HepG2 (cell line): ENCODE data around the gene TP73. TPM values are rescaled to one million over a fixed set of nuclear protein-coding genes. Genes with fewer than 3 reads are reported as not detected.

ENCODE experiments used
- ATAC-seq: fragments of 200-7000 bp; cut with Tn5 transposase; 3 replicates; pipeline ENCODE4 v1.9.1; 2020; ENCODE audit warnings: mild to moderate bottlenecking, moderate library complexity
- BruUV-seq: library from RNA; stranded (reverse); fragments of 400-500 nt; replicated peaks from 2 replicates; lab custom pipeline; 2021; lab: Mats Ljungman, UMichigan
- CTCF ChIA-PET: fragments of 300-600 bp; formaldehyde crosslinking; extraction: SDS; loops from one replicate; lab custom pipeline; 2021; ENCODE audit warnings: low total read pairs, inconsistent platforms, low intra/inter-chr PET ratio; lab: Yijun Ruan, JAX
- POLR2A ChIA-PET: fragments of 350-600 bp; sonication (Branson Sonifier 250); formaldehyde crosslinking; loops from one replicate; lab custom pipeline; 2020; ENCODE audit warnings: antibody characterized with exemption, inconsistent platforms; lab: Yijun Ruan, JAX
- DNase-seq: peaks from one replicate; pipeline ENCODE4 v3.0.0-alpha.2; 2015; ENCODE audit warnings: low spot score
- FAIRE-seq: peaks from 3 replicates; lab custom pipeline; 2011; peaks lifted over from hg19 to GRCh38; lab: Jason Lieb, UNC
- H2AFZ ChIP-seq: one replicate; pipeline ENCODE4 v1.6.1; 2011; ENCODE audit warnings: low read length, inconsistent platforms
- H3K27ac ChIP-seq: fragments of 300-600 bp; 3 replicates; pipeline ENCODE4 v1.8.0; 2011; ENCODE audit warnings: mixed run types, mild to moderate bottlenecking, mixed read lengths, low read length, inconsistent platforms; ENCODE audit not compliant: insufficient read depth; ENCODE audit errors: extremely low read length
- H3K27me3 ChIP-seq, 2 experiments: fragments of 200-600 bp in 1 of 2; 2 replicates in 1 of 2; 3 replicates in 1 of 2; pipeline versions ENCODE4 v1.6.0 to v1.8.0; 2011; ENCODE audit warnings: low read length in 2 of 2, mild to moderate bottlenecking in 2 of 2, moderate library complexity in 2 of 2, inconsistent platforms in 1 of 2; ENCODE audit not compliant: insufficient read depth in 2 of 2, control insufficient read depth in 1 of 2
- H3K36me3 ChIP-seq, 2 experiments: fragments of 200-600 bp in 1 of 2; replicated peaks in 1 of 2; 2 replicates in 1 of 2; 3 replicates in 1 of 2; pipeline versions ENCODE4 v1.5.1 to v1.8.0; 2011; ENCODE audit warnings: low read length in 2 of 2, inconsistent platforms in 1 of 2; ENCODE audit not compliant: insufficient read depth in 2 of 2, control insufficient read depth in 1 of 2
- H3K4me1 ChIP-seq: 2 replicates; pipeline ENCODE4 v1.5.1; 2012; ENCODE audit warnings: low read length, inconsistent platforms; ENCODE audit not compliant: insufficient read depth
- H3K4me2 ChIP-seq: 2 replicates; pipeline ENCODE4 v1.6.0; 2011; ENCODE audit warnings: low read depth, low read length, inconsistent platforms
- H3K4me3 ChIP-seq, 3 experiments: fragments of 200-600 bp in 1 of 3; sonication (generic), shearing (Covaris generic) in 1 of 3; replicated peaks in 1 of 3; 2 replicates each; pipeline ENCODE4 v1.5.1; 2011 to 2016; ENCODE audit warnings: low read length in 3 of 3, inconsistent platforms in 2 of 3, low read depth in 2 of 3, mild to moderate bottlenecking in 2 of 3, control low read depth in 1 of 3, mixed read lengths in 1 of 3; ENCODE audit not compliant: insufficient read depth in 1 of 3
- H3K79me2 ChIP-seq: one replicate; pipeline ENCODE4 v1.6.1; 2011; ENCODE audit warnings: low read length, inconsistent platforms; ENCODE audit not compliant: insufficient read depth
- H3K9ac ChIP-seq: 2 replicates; pipeline ENCODE4 v1.6.0; 2011; ENCODE audit warnings: mild to moderate bottlenecking, low read depth, low read length, inconsistent platforms; ENCODE audit not compliant: insufficient read depth
- H3K9me3 ChIP-seq: 2 replicates; pipeline ENCODE4 v1.5.1; 2012; ENCODE audit warnings: mild to moderate bottlenecking, low read length
- H4K20me1 ChIP-seq: 2 replicates; pipeline ENCODE4 v1.6.0; 2011; ENCODE audit warnings: inconsistent platforms, mild to moderate bottlenecking, low read length, moderate library complexity; ENCODE audit not compliant: insufficient read depth
- BCL3 ChIP-seq: sonication (generic); formaldehyde crosslinking; IDR thresholded peaks from 2 replicates; pipeline ENCODE4 v1.5.1; 2020; ENCODE audit warnings: mild to moderate bottlenecking, missing genetic modification reagents, moderate library complexity
- CC2D1A ChIP-seq: sonication (generic); formaldehyde crosslinking; IDR thresholded peaks from 2 replicates; pipeline ENCODE4 v1.8.1; 2023; ENCODE audit warnings: mild to moderate bottlenecking, missing genetic modification reagents
- FOXK1 ChIP-seq: sonication (generic); formaldehyde crosslinking; IDR thresholded peaks from 2 replicates; pipeline ENCODE4 v1.4.0; 2020; ENCODE audit warnings: low read depth, missing genetic modification reagents, borderline replicate concordance
- ISX ChIP-seq: sonication (generic); formaldehyde crosslinking; conservative IDR thresholded peaks from 2 replicates; pipeline ENCODE4 v1.5.0; 2020; ENCODE audit warnings: missing genetic modification reagents
- KDM5B ChIP-seq: sonication (generic); formaldehyde crosslinking; IDR thresholded peaks from 2 replicates; pipeline ENCODE4 v1.4.0; 2020; ENCODE audit warnings: missing genetic modification reagents, mild to moderate bottlenecking, borderline replicate concordance
- KLF12 ChIP-seq: sonication (generic); formaldehyde crosslinking; IDR thresholded peaks from 2 replicates; pipeline ENCODE4 v1.4.0; 2020; ENCODE audit warnings: missing genetic modification reagents, borderline replicate concordance
- NAIF1 ChIP-seq: sonication (generic); formaldehyde crosslinking; IDR thresholded peaks from 2 replicates; pipeline ENCODE4 v1.5.0; 2020; ENCODE audit warnings: mild to moderate bottlenecking, missing genetic modification reagents, borderline replicate concordance
- NCOA5 ChIP-seq: sonication (generic); formaldehyde crosslinking; IDR thresholded peaks from 2 replicates; pipeline ENCODE4 v1.4.0; 2020; ENCODE audit warnings: missing genetic modification reagents
- ONECUT2 ChIP-seq: sonication (generic); formaldehyde crosslinking; IDR thresholded peaks from 2 replicates; pipeline ENCODE4 v1.4.0; 2020; ENCODE audit warnings: missing genetic modification reagents
- SMAD9 ChIP-seq: sonication (generic); formaldehyde crosslinking; IDR thresholded peaks from 2 replicates; pipeline ENCODE4 v1.5.1; 2020; ENCODE audit warnings: mild to moderate bottlenecking, missing genetic modification reagents
- SNAI1 ChIP-seq: sonication (generic); formaldehyde crosslinking; IDR thresholded peaks from 2 replicates; pipeline ENCODE4 v1.5.0; 2020; ENCODE audit warnings: mild to moderate bottlenecking, missing genetic modification reagents, borderline replicate concordance
- SP4 ChIP-seq: sonication (generic); formaldehyde crosslinking; IDR thresholded peaks from 2 replicates; pipeline ENCODE4 v1.8.1; 2023; ENCODE audit warnings: mild to moderate bottlenecking, missing genetic modification reagents
- ZFP62 ChIP-seq: sonication (generic); formaldehyde crosslinking; IDR thresholded peaks from 2 replicates; pipeline ENCODE4 v1.4.0; 2020; ENCODE audit warnings: missing genetic modification reagents
- ZNF143 ChIP-seq: sonication (generic); formaldehyde crosslinking; IDR thresholded peaks from 2 replicates; pipeline ENCODE4 v1.4.0; 2020; ENCODE audit warnings: missing genetic modification reagents
- ZNF572 ChIP-seq: sonication (generic); formaldehyde crosslinking; IDR thresholded peaks from 2 replicates; pipeline ENCODE4 v1.5.1; 2020; ENCODE audit warnings: mild to moderate bottlenecking, missing genetic modification reagents
- ZNF784 ChIP-seq: sonication (generic); formaldehyde crosslinking; IDR thresholded peaks from 2 replicates; pipeline ENCODE4 v1.5.1; 2020; ENCODE audit warnings: missing genetic modification reagents, mild to moderate bottlenecking, borderline replicate concordance
- WGBS: methylation state at CpG from one replicate; pipeline ENCODE4 v1.1.6; 2017; ENCODE audit warnings: low lambda C conversion rate; 5-methylcytosine and 5-hydroxymethylcytosine counted together
- in situ Hi-C: cut with HindIII; loops from 2 replicates; pipeline ENCODE4 v1.10.0; 2017; ENCODE audit warnings: low pct_unique_long_range_greater_than_20kb; ENCODE audit not compliant: extremely low pct_ligation_motif_present
- intact Hi-C: fragments of 100-400 bp; cut with micrococcal nuclease; formaldehyde crosslinking; loops from one replicate; pipeline ENCODE4 v1.10.0; 2022; ENCODE audit not compliant: unreplicated experiment
- polyA plus RNA-seq, 8 experiments: library from polyadenylated mRNA; depleted of rRNA in 3 of 8; stranded (reverse) in 7 of 8; unstranded in 1 of 8; fragments of >200 nt; fragmentation: Illumina TruSeq in 4 of 8; extraction: Trizol in 4 of 8; gene quantifications; 2 replicates each; pipeline versions ENCODE4 v1.2.1 to v1.2.3, GENCODE V29; 2011 to 2016; ENCODE audit warnings: low read depth in 4 of 8, missing spikeins in 1 of 8, mixed read lengths in 1 of 8; ENCODE audit not compliant: insufficient read depth in 1 of 8
- total RNA-seq, 5 experiments: library from RNA; depleted of rRNA; stranded (reverse); fragments of >200 nt; fragmentation: Illumina TruSeq; extraction: Trizol; gene quantifications; 2 replicates each; pipeline ENCODE4 v1.2.3, GENCODE V29; 2016; ENCODE audit warnings: low read depth in 1 of 5

TP73 gene
- total and polyA plus RNA-seq, 2 of the 13 experiments (the other 11 are each of a cell fraction or from before 2014, with no cell fraction given) = 0.49 to 1.1 TPM

DNA sequence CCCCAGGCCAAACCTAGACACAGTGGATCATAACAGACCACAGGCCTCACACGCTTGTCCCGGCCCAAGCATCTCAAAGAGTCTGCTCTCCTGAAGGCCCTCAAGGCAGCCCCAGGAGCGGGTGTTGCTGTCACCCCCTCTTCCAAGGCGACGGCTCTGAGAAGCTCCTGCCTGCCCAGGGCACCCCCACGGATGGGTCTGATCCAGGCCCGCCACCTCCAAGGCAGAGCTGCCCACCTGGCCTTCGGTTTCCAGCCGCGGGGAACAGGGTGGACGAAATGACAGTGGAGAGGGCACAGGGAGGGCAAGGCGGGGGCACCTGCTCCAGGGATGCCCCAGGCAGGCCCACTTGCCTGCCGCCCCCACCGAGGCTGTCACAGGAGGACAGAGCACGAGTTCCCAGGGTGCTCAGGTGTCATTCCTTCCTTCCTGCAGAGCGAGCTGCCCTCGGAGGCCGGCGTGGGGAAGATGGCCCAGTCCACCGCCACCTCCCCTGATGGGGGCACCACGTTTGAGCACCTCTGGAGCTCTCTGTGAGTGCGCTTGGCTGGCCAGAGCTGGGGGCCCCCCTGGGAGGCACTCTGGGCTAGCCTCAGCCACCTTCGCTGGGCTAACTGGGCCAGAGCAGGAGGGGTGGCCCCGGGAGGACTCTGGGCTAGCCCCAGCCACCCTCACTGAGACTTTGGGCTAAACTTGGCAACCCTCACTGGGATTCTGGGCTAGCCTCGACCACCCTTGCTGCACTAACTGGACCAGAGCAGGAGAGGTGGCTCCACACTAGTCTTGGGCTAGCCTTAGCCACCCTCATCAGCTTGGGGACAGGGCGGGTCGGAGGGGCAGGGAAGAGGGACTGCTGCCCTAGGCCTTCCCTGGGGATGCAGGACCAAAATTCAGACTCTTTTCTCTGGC lies 29.8 kb downstream of the TP73 start:
- Histone ChIP-seq H3K4me2 (no peak overlapping the region), H3K4me3 (no peak overlapping the region), H2AFZ (no peak overlapping the region), H3K4me1 (no peaks in the 10 kb centered on the region), H3K9ac (no peak overlapping the region), H4K20me1 (no peaks in the 10 kb centered on the region), H3K9me3 (no peaks in the 10 kb centered on the region), H3K27me3 (no peaks in the 10 kb centered on the region; a peak in 1 of 5 replicates), H3K79me2 (no peaks in the 10 kb centered on the region), H3K36me3 (no peaks in the 10 kb centered on the region; a peak in 1 of 5 replicates), H3K27ac (no peak overlapping the region)
- TF ChIP-seq ONECUT2 (no peak), SMAD9 (CRISPR knock-in tag) (no peak), ZNF784 (CRISPR knock-in tag) (no peak), SNAI1 (no peak), CC2D1A (no peak), ISX (CRISPR knock-in tag) (no peak), ZNF143 (no peak), KDM5B (CRISPR knock-in tag) (no peak), BCL3 (no peak), ZNF572 (CRISPR knock-in tag) (no peak), NCOA5 (no peak), KLF12 (CRISPR knock-in tag) (no peak), NAIF1 (CRISPR knock-in tag) (no peak), ZFP62 (CRISPR knock-in tag) (no peak), SP4 (CRISPR knock-in tag) (no peak), FOXK1 (CRISPR knock-in tag) (no peak)
- FAIRE-seq (no peak), DNase-seq (no peak), ATAC-seq (no peak)
- POLR2A ChIA-PET = no interaction called here
- in situ Hi-C loops = no loop called here
- 100% methylated on average over 1 of the region's 27 CpGs for WGBS
- no TSS peak for BruUV-seq
- CTCF ChIA-PET = no interaction called here
- intact Hi-C loops = no loop called here
